HG02610 (cell line): ENCODE results near the gene LRIG2.
"Not testable (repeated sequence)": the region's sequence is repeated elsewhere in the genome, so short reads cannot be mapped to it uniquely, and the experiment has no call there.

Experiments used
- ATAC-seq: cut with Tn5 transposase; IDR thresholded peaks from one replicate; pipeline ENCODE4 v1.9.1; 2021; ENCODE audit warnings: mild to moderate bottlenecking, moderate library complexity; ENCODE audit not compliant: unreplicated experiment

Gene LRIG2

GRCh38 chr1:113058941-113059706 is 13.9 kb upstream of the LRIG2 start:
- no peak for ATAC-seq

GRCh38 chr1:113063456-113063855 is 9.5 kb upstream of the LRIG2 start:
- ATAC-seq = not testable (repeated sequence)

- ATAC-seq = no peak
Observed at GRCh38 chr1:113072141-113072756, 749 bp upstream of the LRIG2 start.

- peak; percentile 10 for ATAC-seq
Observed at GRCh38 chr1:113073479-113073950, 517 bp downstream of the LRIG2 start.

- peak; percentile 28 for ATAC-seq
Observed at GRCh38 chr1:113074237-113074636, 1.2 kb downstream of the LRIG2 start.

GRCh38 chr1:113077978-113078377 is 5.0 kb downstream of the LRIG2 start:
- not testable (repeated sequence) for ATAC-seq

GRCh38 chr1:113086541-113086940 is 13.5 kb downstream of the LRIG2 start:
- ATAC-seq = no peak

GRCh38 chr1:113088972-113089371 is 16.0 kb downstream of the LRIG2 start:
- no peak for ATAC-seq

GRCh38 chr1:113090051-113090450 is 17.1 kb downstream of the LRIG2 start:
- ATAC-seq = no peak

- no peak for ATAC-seq
Observed at GRCh38 chr1:113091988-113092594, 19.1 kb downstream of the LRIG2 start.

GRCh38 chr1:113094506-113094905 is 21.5 kb downstream of the LRIG2 start:
- ATAC-seq = no peak

GRCh38 chr1:113095790-113096455 is 22.9 kb downstream of the LRIG2 start:
- no peak for ATAC-seq

- ATAC-seq = no peak
Observed at GRCh38 chr1:113096493-113096892, 23.5 kb downstream of the LRIG2 start.

- no peak for ATAC-seq
Observed at GRCh38 chr1:113101588-113101987, 28.6 kb downstream of the LRIG2 start.

GRCh38 chr1:113103048-113103447 is 30.1 kb downstream of the LRIG2 start:
- ATAC-seq = no peak

GRCh38 chr1:113103977-113104376 is 31.0 kb downstream of the LRIG2 start:
- ATAC-seq = no peak

GRCh38 chr1:113106910-113107309 is 33.9 kb downstream of the LRIG2 start:
- no peak for ATAC-seq

GRCh38 chr1:113109908-113110554 is 37.0 kb downstream of the LRIG2 start:
- no peak for ATAC-seq

- no peak for ATAC-seq
Observed at GRCh38 chr1:113118266-113118665, 45.3 kb downstream of the LRIG2 start.

GRCh38 chr1:113123737-113124136 is 50.7 kb downstream of the LRIG2 start:
- no peak for ATAC-seq

- no peak for ATAC-seq
Observed at GRCh38 chr1:113124366-113124765, 51.4 kb downstream of the LRIG2 start.
